Measurements from ENCODE around the gene RHBDL1.

RHBDL1 gene

DNA sequence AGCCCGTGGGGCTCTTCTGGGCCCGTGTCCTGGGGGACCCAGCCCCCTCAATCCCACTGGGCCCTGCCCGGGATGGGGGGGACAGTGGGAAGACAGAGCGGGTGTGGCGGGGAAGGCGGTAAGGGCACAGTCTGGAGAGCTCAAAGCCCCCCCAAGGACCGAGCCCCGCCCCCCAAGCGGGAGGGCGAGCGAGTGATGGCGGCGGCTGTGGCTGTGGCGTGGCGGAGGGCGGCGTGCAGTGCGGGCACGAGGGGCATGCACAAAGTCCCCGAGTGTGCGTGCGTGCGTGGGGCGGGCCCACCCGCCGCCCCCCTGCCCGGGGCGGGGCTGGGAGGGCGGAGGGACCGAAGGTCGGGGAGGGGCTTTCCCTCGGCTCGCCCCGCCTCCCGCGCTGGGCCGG lies 18.3 kb downstream of the RHBDL1 start:
- in situ Hi-C loops (cut with MboI; ENCODE audit: low pct_unique_long_range_greater_than_20kb, low sequenced_read_pairs, unreplicated experiment): no loop called here
- TF ChIP-seq, protein P1, sequence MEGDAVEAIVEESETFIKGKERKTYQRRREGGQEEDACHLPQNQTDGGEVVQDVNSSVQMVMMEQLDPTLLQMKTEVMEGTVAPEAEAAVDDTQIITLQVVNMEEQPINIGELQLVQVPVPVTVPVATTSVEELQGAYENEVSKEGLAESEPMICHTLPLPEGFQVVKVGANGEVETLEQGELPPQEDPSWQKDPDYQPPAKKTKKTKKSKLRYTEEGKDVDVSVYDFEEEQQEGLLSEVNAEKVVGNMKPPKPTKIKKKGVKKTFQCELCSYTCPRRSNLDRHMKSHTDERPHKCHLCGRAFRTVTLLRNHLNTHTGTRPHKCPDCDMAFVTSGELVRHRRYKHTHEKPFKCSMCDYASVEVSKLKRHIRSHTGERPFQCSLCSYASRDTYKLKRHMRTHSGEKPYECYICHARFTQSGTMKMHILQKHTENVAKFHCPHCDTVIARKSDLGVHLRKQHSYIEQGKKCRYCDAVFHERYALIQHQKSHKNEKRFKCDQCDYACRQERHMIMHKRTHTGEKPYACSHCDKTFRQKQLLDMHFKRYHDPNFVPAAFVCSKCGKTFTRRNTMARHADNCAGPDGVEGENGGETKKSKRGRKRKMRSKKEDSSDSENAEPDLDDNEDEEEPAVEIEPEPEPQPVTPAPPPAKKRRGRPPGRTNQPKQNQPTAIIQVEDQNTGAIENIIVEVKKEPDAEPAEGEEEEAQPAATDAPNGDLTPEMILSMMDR (IDR thresholded peaks at IDR 0.05; ENCODE audit: extremely low read depth, insufficient read depth, missing control alignments): no peak
- no peak for DNase-seq (ENCODE audit: low spot score)

DNA sequence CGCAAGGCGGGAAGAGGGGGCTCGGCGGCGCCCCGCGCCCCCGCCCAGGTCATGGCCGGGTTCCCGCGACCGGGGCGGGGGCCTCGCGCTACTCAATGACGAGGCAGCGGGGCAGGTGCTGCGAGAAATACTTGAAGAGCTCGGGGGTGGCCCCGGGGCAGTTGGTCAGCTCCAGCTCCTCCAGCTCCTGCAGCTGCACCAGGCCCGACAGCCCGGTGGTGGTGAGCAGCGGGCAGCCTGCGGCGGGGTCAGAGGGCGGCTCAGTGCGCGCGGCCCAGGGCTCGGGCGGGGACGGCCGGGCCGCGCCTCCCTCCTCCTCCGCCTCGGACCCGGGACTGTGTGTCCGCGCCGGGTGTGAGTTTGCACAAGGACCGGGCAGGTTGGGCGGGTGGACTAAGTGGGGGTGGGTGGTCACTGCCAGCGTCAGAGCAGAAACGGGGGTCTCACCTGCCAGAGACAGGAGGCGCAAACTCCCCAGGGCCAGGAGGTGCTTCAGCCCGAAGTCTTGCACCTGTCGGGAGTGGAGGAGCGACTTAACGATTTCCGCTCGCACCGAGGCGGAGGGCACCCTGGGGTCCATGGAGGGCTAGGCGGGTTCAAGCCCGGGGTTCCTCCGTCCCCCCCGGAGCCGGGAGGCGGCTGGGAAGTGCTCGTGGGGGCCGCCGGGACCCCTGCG lies 18.9 kb downstream of the RHBDL1 start:
- no peak for DNase-seq (ENCODE audit: low spot score)
- in situ Hi-C loops (cut with MboI; ENCODE audit: low pct_unique_long_range_greater_than_20kb, low sequenced_read_pairs, unreplicated experiment): no loop called here
- TF ChIP-seq, protein P1 (IDR thresholded peaks at IDR 0.05; ENCODE audit: extremely low read depth, insufficient read depth, missing control alignments): no peak

DNA sequence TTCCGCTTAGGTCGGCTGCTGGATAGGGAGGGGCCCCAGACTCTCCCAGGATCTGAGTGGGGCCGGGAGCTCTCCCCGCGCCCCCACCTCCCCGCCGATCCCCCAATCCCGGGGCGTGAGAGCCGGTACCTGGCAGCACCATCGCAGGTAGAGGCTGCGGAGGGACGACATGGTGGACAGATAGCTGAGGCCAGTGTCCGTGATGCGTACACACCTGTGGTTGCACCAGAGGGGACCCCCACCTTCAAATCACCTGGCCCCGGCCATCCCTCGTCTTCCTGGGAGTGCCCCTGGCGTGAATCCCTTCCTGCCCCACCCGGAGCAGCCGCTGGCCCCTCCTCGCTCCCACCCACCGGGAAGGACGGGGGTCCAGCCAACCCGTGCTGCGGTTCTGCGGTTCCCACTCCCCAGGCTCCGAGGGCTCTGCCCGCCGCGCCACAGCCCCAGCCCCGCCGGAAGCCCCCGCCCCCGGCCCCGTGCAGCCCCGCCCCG lies 19.4 kb downstream of the RHBDL1 start:
- in situ Hi-C loops (cut with MboI; ENCODE audit: low pct_unique_long_range_greater_than_20kb, low sequenced_read_pairs, unreplicated experiment): no loop called here
- TF ChIP-seq, protein P1 (IDR thresholded peaks at IDR 0.05; ENCODE audit: extremely low read depth, insufficient read depth, missing control alignments): no peak
- DNase-seq (ENCODE audit: low spot score): no peak

DNA sequence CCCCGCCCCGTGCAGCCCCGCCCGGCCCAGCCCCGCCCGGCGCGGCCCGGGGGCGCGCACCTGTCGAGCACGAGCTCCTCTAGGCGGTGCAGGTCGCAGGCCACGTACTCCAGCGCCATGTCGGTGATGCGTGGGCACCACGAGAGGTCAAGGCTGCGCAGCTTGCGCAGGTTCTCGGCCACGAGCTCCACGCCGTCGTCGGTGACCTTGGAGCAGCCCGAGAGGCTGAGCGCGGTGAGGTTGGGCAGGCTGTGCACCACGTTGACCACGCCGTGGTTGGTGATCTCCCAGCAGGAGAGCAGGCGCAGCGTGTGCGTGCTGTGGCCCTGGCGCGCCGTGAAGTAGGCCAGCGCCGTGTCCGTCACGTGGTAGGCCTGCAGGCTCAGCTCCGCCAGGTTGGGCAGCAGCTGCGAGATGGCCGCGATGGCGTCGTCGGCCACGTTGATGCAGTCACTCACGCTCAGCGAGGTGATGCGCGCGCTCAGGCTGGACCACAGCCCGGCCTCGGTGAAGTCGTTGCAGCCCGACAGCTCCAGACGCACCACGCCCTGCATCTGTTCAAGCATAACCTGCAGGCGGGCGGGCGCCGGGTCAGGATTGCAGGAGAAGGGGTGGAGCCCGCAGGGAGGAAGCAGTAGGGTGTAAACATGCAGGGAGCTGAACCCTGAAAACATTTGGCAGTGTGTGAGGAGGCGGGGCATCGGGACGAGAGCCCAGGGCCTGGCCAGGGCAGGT lies 20.1 kb downstream of the RHBDL1 start:
- DNase-seq (ENCODE audit: low spot score): peak; percentile 90
- TF ChIP-seq, protein P1 (IDR thresholded peaks at IDR 0.05; ENCODE audit: extremely low read depth, insufficient read depth, missing control alignments): no peak
- in situ Hi-C loops (cut with MboI; ENCODE audit: low pct_unique_long_range_greater_than_20kb, low sequenced_read_pairs, unreplicated experiment): no loop called here

DNA sequence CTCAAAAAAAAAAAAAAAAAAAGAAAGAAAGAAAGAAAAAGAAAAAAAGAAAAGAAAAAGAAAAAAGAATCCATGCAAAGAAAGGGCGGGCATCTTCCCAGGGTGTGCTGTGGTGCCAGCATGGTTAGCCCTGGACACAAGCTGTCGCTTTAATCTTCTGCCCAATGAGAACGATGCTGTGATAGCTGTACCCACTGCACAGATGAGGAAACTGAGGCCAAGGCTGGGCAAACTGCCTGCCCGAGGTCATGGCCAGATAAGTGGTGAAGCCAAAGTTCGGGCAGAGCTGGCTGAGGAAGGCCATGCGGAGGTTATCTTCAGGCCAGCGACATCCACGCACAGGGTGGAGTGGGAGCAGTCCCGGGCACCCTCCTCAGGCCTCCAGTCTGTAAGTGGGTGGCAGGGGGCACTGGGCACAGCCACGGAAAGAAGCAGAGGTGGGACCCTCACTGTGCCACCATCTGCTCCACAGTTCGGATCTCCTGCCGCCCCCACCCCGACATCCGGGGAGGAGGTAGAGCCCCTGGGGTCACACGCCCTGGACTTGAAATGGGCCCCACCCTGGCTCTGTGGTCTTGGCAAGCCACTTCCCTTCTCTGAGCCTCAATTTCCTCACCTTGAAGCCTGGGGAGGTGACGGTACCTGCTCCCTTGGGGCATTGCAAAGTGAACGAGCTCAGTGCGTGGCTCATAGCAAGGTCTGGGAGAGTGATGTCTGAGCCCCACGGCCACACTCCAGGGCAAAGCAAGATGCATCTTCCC lies 23.6 kb downstream of the RHBDL1 start:
- TF ChIP-seq, protein P1 (IDR thresholded peaks at IDR 0.05; ENCODE audit: extremely low read depth, insufficient read depth, missing control alignments): no peak
- in situ Hi-C loops (cut with MboI; ENCODE audit: low pct_unique_long_range_greater_than_20kb, low sequenced_read_pairs, unreplicated experiment): no loop called here
- no peak for DNase-seq (ENCODE audit: low spot score)

Measured in GM13977 (cell line).